GM10248 (cell line): ENCODE data around the gene CPT1B.
"Not testable (repeated sequence)": the region's sequence is repeated elsewhere in the genome, so short reads cannot be mapped to it uniquely, and the experiment has no call there.

ENCODE experiments used
- CTCF ChIA-PET: fragments of 300-600 bp; sonication (Branson Sonifier 250); formaldehyde crosslinking; extraction: SDS; loops from one replicate; lab custom pipeline; 2021; ENCODE audit warnings: antibody characterized with exemption; lab: Yijun Ruan, JAX
- POLR2A ChIA-PET: fragments of 350-650 bp; sonication (Branson Sonifier 250); formaldehyde crosslinking; extraction: SDS; loops from one replicate; lab custom pipeline; 2020; ENCODE audit warnings: antibody characterized with exemption; lab: Yijun Ruan, JAX
- DNase-seq: peaks from one replicate; pipeline ENCODE4 v3.0.0; 2012; ENCODE audit errors: extremely low spot score
- CTCF ChIP-seq: IDR thresholded peaks from 2 replicates; pipeline ENCODE4 v1.5.1; 2012; ENCODE audit warnings: mild to moderate bottlenecking, low read depth; ENCODE audit errors: extremely low read depth, missing control alignments, control extremely low read depth

The CPT1B gene

GRCh38 chr22:50610581-50610980 lies 32.4 kb upstream of the CPT1B start:
- TF ChIP-seq CTCF = no peak
- ChIA-PET POLR2A (no interaction called here), CTCF (interaction anchor here (3.5 kb wide), 1 partner anchor 10 kb away, joined by 16 read pairs; no protein-coding TSS in a partner anchor)
- no peak for DNase-seq

- POLR2A ChIA-PET = no interaction called here
These were observed 31.8 kb upstream of the CPT1B start for GRCh38 chr22:50610041-50610451.

GRCh38 chr22:50609599-50609998 lies 31.4 kb upstream of the CPT1B start:
- ChIA-PET CTCF (no interaction called here), POLR2A (no interaction called here)
- TF ChIP-seq CTCF = no peak
- DNase-seq = no peak

More at GRCh38 chr22:50610041-50610451, 31.8 kb upstream of the CPT1B start:
- no peak for TF ChIP-seq CTCF
- DNase-seq = no peak
- CTCF ChIA-PET = interaction anchor here (3.5 kb wide), 1 partner anchor 11 kb away, joined by 16 read pairs; no protein-coding TSS in a partner anchor

GRCh38 chr22:50608996-50609395 lies 30.8 kb upstream of the CPT1B start:
- ChIA-PET POLR2A (interaction anchor here (0.7 kb wide), 1 partner anchor 60 kb away, joined by 3 read pairs; no protein-coding TSS in a partner anchor), CTCF (interaction anchor here (3.8 kb wide), 1 partner anchor 12 kb away, joined by 25 read pairs; no protein-coding TSS in a partner anchor)
- DNase-seq = no peak
- no peak for TF ChIP-seq CTCF

GRCh38 chr22:50608058-50608840 lies 30.0 kb upstream of the CPT1B start:
- not testable (repeated sequence) for DNase-seq
- POLR2A ChIA-PET = interaction anchor here (0.7 kb wide), 1 partner anchor 61 kb away, joined by 3 read pairs; no protein-coding TSS in a partner anchor
- CTCF ChIA-PET = interaction anchor here (1.3 to 3.8 kb wide), 2 partner anchors 12 to 32 kb away, joined by 3 to 25 read pairs; no protein-coding TSS in a partner anchor

- TF ChIP-seq CTCF = no peak
- ChIA-PET POLR2A (no interaction called here), CTCF (interaction anchor here (1.3 to 3.8 kb wide), 2 partner anchors 13 to 32 kb away, joined by 3 to 25 read pairs; no protein-coding TSS in a partner anchor)
- DNase-seq = no peak
These were observed 29.4 kb upstream of the CPT1B start for GRCh38 chr22:50607659-50608020.
